Measurements from ENCODE around the gene AFMID. TPM values are rescaled to one million over a fixed set of nuclear protein-coding genes. Genes with fewer than 3 reads are reported as not detected.
"Not testable (repeated sequence)": the region's sequence is repeated elsewhere in the genome, so short reads cannot be mapped to it uniquely, and the experiment has no call there.

The AFMID gene
- polyA plus RNA-seq, 6 donors from 2014 or later: 0.53 to 4.6 (median 2.1) TPM; not detected in 1

DNA sequence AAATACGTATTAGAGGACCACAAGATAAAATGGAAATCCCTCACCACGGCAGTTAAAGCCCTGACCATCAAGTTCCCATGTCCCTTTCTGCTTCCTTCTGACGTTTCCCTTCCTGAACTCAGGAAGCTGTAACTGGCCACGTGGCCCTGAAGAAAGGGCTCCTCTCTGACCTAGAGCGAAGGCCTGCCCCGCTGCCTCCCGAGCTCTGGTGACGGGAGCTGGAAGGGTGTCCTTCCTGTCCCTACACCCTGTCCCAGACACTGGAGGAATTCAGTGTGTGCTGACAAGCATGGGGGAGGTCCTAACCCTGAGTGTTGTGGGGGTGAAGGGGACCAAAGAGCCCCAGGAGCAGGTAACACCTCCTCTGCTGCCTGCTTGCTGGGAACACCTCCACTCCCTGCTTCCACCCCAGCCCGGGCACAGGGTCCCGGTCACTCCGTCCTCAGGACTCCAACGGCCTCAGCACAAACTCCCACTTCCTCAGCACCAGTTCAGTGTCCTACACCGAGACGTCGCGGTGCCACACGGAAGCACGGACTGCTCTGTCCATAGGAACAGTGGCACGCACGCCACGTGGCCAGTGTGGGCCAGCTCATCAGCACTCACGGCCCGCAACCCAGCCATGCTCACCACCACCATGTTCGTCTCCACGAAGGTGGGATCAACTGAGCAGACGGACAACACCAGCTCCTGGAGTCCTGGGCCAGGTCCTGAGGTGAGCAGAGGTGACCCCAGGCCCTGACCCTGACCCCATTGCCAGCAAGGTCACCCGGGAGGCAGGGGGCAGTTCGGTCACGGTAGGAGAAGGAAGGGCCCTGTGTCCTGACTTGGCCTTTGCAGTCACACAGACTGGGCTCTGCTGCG lies 61.1 kb downstream of the AFMID start:
- Mint-ChIP-seq H3K4me1 (peaks cover 29 to 30% (median 29%) of the 10 kb centered on the region in 3 donors), H3K36me3 (no peaks in the 10 kb centered on the region), H3K27ac (peak overlapping the region in 3 of 6 donors; percentile 15 to 59 (median 49)), H3K9me3 (peaks cover 0 to 4% (median 0%) of the 10 kb centered on the region in 7 donors), H3K4me3 (peak overlapping the region in 1 of 8 donors; percentile 60), H3K27me3 (peaks cover 0 to 10% (median 0%) of the 10 kb centered on the region in 3 donors)
- ATAC-seq (ENCODE audit: low read depth in 2 of 2) (no peak), DNase-seq (no peak)

GRCh38 chr17:78249074-78249817 lies 62.1 kb downstream of the AFMID start:
- Mint-ChIP-seq H3K27me3 (peaks cover 0 to 10% (median 0%) of the 10 kb centered on the region in 3 donors), H3K27ac (no peak overlapping the region), H3K4me3 (no peak overlapping the region)

GRCh38 chr17:78249818-78250806 lies 63.0 kb downstream of the AFMID start:
- Mint-ChIP-seq H3K27ac (peak overlapping the region in 1 of 6 donors; percentile 76), H3K27me3 (peaks cover 0 to 10% (median 0%) of the 10 kb centered on the region in 3 donors), H3K4me1 (peaks cover 29 to 35% (median 32%) of the 10 kb centered on the region in 3 donors), H3K9me3 (peaks cover 0 to 4% (median 0%) of the 10 kb centered on the region in 7 donors), H3K4me3 (peak overlapping the region in 1 of 8 donors; percentile 21), H3K36me3 (no peaks in the 10 kb centered on the region)
- ATAC-seq (ENCODE audit: low read depth in 2 of 2): no peak
- no peak for DNase-seq

More at GRCh38 chr17:78249074-78249817, 62.1 kb downstream of the AFMID start:
- no peak for DNase-seq
- Mint-ChIP-seq H3K4me1 (peaks cover 25 to 30% (median 30%) of the 10 kb centered on the region in 3 donors), H3K36me3 (no peaks in the 10 kb centered on the region), H3K9me3 (peaks cover 0 to 4% (median 0%) of the 10 kb centered on the region in 7 donors)
- ATAC-seq (ENCODE audit: low read depth in 2 of 2): no peak

DNA sequence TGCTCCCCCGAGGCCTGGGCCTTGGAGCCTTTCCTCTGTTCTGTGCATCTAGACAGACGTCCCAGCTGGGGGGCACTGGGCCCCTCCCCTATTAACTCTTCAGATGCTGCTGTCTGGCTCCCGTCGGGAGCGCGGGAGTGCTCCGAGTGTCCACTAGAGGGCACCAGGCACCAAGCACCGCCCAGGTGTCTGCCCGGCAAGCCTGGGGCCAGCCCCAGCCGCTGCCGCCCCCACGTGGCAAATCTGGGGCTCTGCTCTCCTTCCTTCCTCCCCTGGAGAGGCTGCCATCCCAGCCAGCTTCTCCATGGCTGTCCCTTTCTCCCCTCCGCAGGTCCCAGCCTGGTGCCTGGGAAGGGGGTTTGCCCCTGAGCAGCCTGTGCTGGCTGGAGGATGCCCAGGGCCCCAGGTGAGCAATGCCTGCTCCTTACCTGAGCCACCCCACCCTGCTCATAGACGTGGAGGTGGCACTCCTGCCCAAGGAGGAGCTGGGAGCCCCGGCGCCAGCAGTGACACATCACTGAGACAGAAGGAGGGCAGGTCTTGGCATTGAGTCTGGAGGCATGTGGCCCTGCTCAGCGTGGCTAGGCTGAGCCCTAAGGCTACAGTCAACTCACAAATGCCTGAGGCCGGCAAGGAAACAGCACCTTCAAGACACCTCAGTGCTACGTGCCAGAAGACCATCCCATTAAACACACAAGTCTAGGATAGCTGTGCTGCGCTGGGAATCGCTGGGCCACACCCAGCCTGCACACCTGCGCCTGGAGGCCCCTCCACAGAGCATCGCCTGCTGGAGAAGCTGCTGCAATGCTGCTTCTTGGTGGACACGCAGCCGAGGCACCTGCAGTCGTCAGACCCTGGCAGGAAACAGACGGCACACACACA lies 64.0 kb downstream of the AFMID start:
- Mint-ChIP-seq H3K27me3 (peaks cover 0 to 12% (median 0%) of the 10 kb centered on the region in 3 donors), H3K36me3 (no peaks in the 10 kb centered on the region), H3K27ac (peak overlapping the region in 2 of 6 donors; percentile 15 to 56), H3K4me1 (peaks cover 26 to 35% (median 32%) of the 10 kb centered on the region in 3 donors), H3K9me3 (no peaks in the 10 kb centered on the region), H3K4me3 (peak overlapping the region in 4 of 8 donors; percentile 56 to 80 (median 74))
- peak; percentile 84 for DNase-seq
- ATAC-seq (ENCODE audit: low read depth in 2 of 2): peak; percentile 63 to 68

DNA sequence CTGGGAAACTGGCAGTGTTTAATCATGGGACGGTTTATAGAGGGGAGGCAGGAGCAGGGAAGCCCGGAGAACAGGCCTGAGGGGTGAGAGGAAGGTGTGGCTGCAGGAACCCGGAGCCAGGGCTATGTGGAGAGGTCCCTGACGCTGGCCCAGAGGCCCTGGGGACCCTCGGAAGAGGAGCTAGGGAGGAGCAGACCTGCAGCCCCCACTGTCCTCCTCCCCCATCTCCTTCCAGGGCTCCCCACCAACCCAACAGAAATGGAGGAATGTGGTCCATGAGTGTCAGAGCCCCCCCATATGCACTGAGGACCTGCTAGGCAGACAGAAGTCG lies 64.6 kb downstream of the AFMID start:
- DNase-seq (no peak), ATAC-seq (ENCODE audit: low read depth in 2 of 2) (no peak)
- Mint-ChIP-seq H3K4me3 (peak overlapping the region in 4 of 8 donors; percentile 50 to 80 (median 68)), H3K27me3 (peaks cover 0 to 15% (median 0%) of the 10 kb centered on the region in 3 donors), H3K4me1 (peaks cover 26 to 35% (median 32%) of the 10 kb centered on the region in 3 donors), H3K27ac (peak overlapping the region in 2 of 6 donors; percentile 44 to 56), H3K9me3 (no peaks in the 10 kb centered on the region), H3K36me3 (no peaks in the 10 kb centered on the region)

DNA sequence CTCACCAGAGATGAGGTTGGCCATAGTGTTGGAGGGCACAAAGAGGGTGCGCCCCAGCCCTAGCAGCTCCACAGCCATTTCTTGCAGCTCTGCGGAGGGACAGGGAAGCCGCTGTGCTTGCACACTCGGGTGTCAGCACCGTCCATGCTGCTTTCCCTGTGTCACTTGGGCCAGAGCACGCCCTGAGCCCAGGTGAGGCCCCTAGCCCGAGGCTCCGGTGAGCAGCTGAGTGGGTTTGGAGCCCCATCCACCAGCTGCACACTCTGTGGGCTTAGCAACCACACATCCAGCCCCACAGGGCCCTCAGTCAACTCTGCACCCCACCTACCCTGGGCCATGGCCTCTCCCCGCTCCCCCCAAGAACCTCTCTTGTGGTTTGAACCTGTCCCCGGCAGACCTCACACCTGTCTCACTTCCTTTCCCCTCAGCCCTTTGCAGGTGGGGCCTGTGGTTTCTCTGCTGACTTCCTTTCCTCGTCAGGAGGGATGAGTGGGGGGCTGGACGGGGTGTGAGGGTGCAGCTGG lies 65.0 kb downstream of the AFMID start:
- H3K36me3 Mint-ChIP-seq: no peaks in the 10 kb centered on the region
- H3K9me3 Mint-ChIP-seq: no peaks in the 10 kb centered on the region
- DNase-seq (peak; percentile 67), ATAC-seq (ENCODE audit: low read depth in 2 of 2) (peak; percentile 48 to 60)
- peaks cover 0 to 15% (median 0%) of the 10 kb centered on the region in 3 donors for H3K27me3 Mint-ChIP-seq
- H3K4me3 Mint-ChIP-seq: peak overlapping the region; percentile 19 to 90 (median 66)
- H3K4me1 Mint-ChIP-seq: peaks cover 26 to 35% (median 32%) of the 10 kb centered on the region in 3 donors
- peak overlapping the region in 3 of 6 donors; percentile 31 to 82 (median 56) for H3K27ac Mint-ChIP-seq

- peak overlapping the region; percentile 50 to 90 (median 77) for H3K4me3 Mint-ChIP-seq
- peaks cover 31 to 40% (median 40%) of the 10 kb centered on the region in 3 donors for H3K4me1 Mint-ChIP-seq
- H3K27ac Mint-ChIP-seq: peak overlapping the region in 4 of 6 donors; percentile 31 to 85 (median 69)
- no peaks in the 10 kb centered on the region for H3K36me3 Mint-ChIP-seq
- H3K27me3 Mint-ChIP-seq: peaks cover 0 to 20% (median 6%) of the 10 kb centered on the region in 3 donors
- no peaks in the 10 kb centered on the region for H3K9me3 Mint-ChIP-seq
- no peak for DNase-seq
- ATAC-seq (ENCODE audit: low read depth in 2 of 2): no peak
Measured at GRCh38 chr17:78252701-78253635, 65.8 kb downstream of the AFMID start.

- DNase-seq; H3K36me3 Mint-ChIP-seq; H3K9me3 Mint-ChIP-seq; ATAC-seq (ENCODE audit: low read depth in 2 of 2): not testable (repeated sequence)
- H3K4me3 Mint-ChIP-seq: peak overlapping the region; percentile 50 to 90 (median 82)
- peaks cover 36 to 46% (median 44%) of the 10 kb centered on the region in 3 donors for H3K4me1 Mint-ChIP-seq
- H3K27me3 Mint-ChIP-seq: peaks cover 0 to 22% (median 12%) of the 10 kb centered on the region in 3 donors
- H3K27ac Mint-ChIP-seq: peak overlapping the region in 2 of 6 donors; percentile 27 to 82
Measured at GRCh38 chr17:78253636-78253945, 66.4 kb downstream of the AFMID start.

- Mint-ChIP-seq H3K9me3 (no peaks in the 10 kb centered on the region), H3K27ac (peak overlapping the region in 5 of 6 donors; percentile 33 to 92 (median 69)), H3K4me3 (peak overlapping the region; percentile 50 to 90 (median 82)), H3K36me3 (no peaks in the 10 kb centered on the region), H3K4me1 (peaks cover 38 to 47% (median 45%) of the 10 kb centered on the region in 3 donors), H3K27me3 (peaks cover 0 to 22% (median 12%) of the 10 kb centered on the region in 3 donors)
- peak; percentile 74 for DNase-seq
- peak; percentile 69 to 75 for ATAC-seq (ENCODE audit: low read depth in 2 of 2)
Measured at GRCh38 chr17:78253946-78254672, 66.9 kb downstream of the AFMID start.

- Mint-ChIP-seq H3K4me1 (peaks cover 42 to 47% (median 45%) of the 10 kb centered on the region in 3 donors), H3K27ac (peak overlapping the region in 2 of 6 donors; percentile 59 to 79)
- no peak for DNase-seq
Measured at GRCh38 chr17:78255029-78255656, 68.0 kb downstream of the AFMID start.

More at GRCh38 chr17:78255029-78255656, 68.0 kb downstream of the AFMID start:
- H3K9me3 Mint-ChIP-seq: no peaks in the 10 kb centered on the region
- no peak for ATAC-seq (ENCODE audit: low read depth in 2 of 2)
- H3K4me3 Mint-ChIP-seq: peak overlapping the region in 7 of 8 donors; percentile 22 to 90 (median 67)
- H3K36me3 Mint-ChIP-seq: no peaks in the 10 kb centered on the region
- H3K27me3 Mint-ChIP-seq: peaks cover 0 to 30% (median 20%) of the 10 kb centered on the region in 3 donors
